ENCODE measurements around the gene GTF2B. TPM values are rescaled to one million over a fixed set of nuclear protein-coding genes. Genes with fewer than 3 reads are reported as not detected.

The GTF2B gene
- total and polyA plus RNA-seq, 9 of the 15 experiments (the other 6 are each of a cell fraction or from before 2014, with no cell fraction given): 34.5 to 113 (median 66.0) TPM

DNA sequence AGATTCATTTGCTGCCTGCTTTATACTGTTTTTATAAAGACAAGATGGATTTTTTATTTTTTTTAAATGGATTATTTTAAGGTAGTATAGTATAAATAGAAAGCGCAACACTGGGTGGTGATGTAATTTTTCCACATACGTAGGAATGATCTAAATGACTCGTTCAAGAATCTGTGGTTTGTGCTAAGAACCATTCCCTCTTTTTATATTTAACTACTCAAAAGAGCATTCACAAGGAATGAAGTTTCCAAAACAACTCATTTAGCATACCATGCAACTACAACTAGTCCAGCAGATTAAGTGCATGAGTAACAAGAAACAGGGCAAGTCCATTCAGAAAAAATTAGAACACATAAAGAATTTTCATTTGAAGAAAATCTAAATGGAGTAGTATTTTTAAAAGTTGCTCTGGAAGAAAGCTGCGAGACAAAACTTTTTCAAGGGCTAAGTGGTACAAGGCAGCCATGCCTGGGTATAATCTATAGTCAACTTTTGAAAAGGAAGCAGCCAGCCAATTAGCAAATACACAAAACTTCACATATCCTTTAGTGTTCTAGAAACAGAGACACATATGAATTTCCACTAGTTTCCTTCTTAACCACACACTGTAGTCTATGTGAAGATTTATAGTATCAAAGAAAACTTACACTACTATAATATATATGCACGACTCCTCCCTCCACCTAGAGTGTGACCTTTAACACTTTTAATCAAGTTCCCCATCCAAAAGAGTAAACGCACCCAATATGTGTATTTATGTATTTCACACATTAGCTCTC, 23.4 kb downstream of the GTF2B start:
- WGBS (ENCODE audit: insufficient coverage, low coverage, missing lambda C conversion rate): 80% methylated on average over 6 of the region's 6 CpGs
- ATAC-seq (no peak), FAIRE-seq (no peak), DNase-seq (ENCODE audit: extremely low read depth in 1 of 4, low spot score in 3 of 4) (no peak)
- intact Hi-C loops (cut with micrococcal nuclease): no loop called here
- Histone ChIP-seq H2AFZ (ENCODE audit: low read depth, low read length) (no peak overlapping the region), H3K4me3 (no peak overlapping the region), H3K9ac (ENCODE audit: insufficient read depth in 1 of 2, low read depth in 2 of 2, low read length in 2 of 2) (no peak overlapping the region), H3K36me3 (ENCODE audit: control insufficient read depth, insufficient read depth, low read length) (peaks cover 24% of the 10 kb centered on the region; the same call in 2 of the 3 replicates), H3K27ac (ENCODE audit: extremely low read depth, low read depth, low read length) (no peak overlapping the region), H3K4me1 (replicated peaks in 1 of 2; ENCODE audit: control insufficient read depth in 2 of 2, insufficient read depth in 2 of 2, low read length in 2 of 2) (no peaks in the 10 kb centered on the region), H3K79me2 (ENCODE audit: control insufficient read depth, insufficient read depth, low read length) (peaks cover 49% of the 10 kb centered on the region), H3K27me3 (ENCODE audit: control insufficient read depth in 2 of 2, insufficient read depth in 2 of 2, low read length in 2 of 2) (no peaks in the 10 kb centered on the region), H3K4me2 (ENCODE audit: insufficient read depth, low read length) (no peak overlapping the region), H4K20me1 (replicated peaks; ENCODE audit: control insufficient read depth, insufficient read depth, low read length) (no peaks in the 10 kb centered on the region), H3K9me3 (replicated peaks; ENCODE audit: control insufficient read depth, insufficient read depth, low read depth, low read length) (no peaks in the 10 kb centered on the region), H3K9me1 (ENCODE audit: control insufficient read depth, insufficient read depth, low read length) (no peaks in the 10 kb centered on the region)
- no TSS peak for BruUV-seq (replicated peaks)
- POLR2A ChIA-PET: interaction anchor here (0.8 kb wide), 1 partner anchor 23 kb away, joined by 3 read pairs; the partner anchor contains the start of gene GTF2B
- in situ Hi-C loops (cut with MboI): loop anchor here (25.0 kb wide), 1 partner anchor 531 kb away; no protein-coding TSS in a partner anchor
- CTCF ChIA-PET (ENCODE audit: low intra/inter-chr PET ratio): no interaction called here
- TF ChIP-seq, protein P1, sequence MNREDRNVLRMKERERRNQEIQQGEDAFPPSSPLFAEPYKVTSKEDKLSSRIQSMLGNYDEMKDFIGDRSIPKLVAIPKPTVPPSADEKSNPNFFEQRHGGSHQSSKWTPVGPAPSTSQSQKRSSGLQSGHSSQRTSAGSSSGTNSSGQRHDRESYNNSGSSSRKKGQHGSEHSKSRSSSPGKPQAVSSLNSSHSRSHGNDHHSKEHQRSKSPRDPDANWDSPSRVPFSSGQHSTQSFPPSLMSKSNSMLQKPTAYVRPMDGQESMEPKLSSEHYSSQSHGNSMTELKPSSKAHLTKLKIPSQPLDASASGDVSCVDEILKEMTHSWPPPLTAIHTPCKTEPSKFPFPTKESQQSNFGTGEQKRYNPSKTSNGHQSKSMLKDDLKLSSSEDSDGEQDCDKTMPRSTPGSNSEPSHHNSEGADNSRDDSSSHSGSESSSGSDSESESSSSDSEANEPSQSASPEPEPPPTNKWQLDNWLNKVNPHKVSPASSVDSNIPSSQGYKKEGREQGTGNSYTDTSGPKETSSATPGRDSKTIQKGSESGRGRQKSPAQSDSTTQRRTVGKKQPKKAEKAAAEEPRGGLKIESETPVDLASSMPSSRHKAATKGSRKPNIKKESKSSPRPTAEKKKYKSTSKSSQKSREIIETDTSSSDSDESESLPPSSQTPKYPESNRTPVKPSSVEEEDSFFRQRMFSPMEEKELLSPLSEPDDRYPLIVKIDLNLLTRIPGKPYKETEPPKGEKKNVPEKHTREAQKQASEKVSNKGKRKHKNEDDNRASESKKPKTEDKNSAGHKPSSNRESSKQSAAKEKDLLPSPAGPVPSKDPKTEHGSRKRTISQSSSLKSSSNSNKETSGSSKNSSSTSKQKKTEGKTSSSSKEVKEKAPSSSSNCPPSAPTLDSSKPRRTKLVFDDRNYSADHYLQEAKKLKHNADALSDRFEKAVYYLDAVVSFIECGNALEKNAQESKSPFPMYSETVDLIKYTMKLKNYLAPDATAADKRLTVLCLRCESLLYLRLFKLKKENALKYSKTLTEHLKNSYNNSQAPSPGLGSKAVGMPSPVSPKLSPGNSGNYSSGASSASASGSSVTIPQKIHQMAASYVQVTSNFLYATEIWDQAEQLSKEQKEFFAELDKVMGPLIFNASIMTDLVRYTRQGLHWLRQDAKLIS (CRISPR knock-in tag; IDR thresholded peaks at IDR 0.05): no peak
- no peak for TF ChIP-seq ATF7 (IDR thresholded peaks at IDR 0.05)
- TF ChIP-seq, protein P2, sequence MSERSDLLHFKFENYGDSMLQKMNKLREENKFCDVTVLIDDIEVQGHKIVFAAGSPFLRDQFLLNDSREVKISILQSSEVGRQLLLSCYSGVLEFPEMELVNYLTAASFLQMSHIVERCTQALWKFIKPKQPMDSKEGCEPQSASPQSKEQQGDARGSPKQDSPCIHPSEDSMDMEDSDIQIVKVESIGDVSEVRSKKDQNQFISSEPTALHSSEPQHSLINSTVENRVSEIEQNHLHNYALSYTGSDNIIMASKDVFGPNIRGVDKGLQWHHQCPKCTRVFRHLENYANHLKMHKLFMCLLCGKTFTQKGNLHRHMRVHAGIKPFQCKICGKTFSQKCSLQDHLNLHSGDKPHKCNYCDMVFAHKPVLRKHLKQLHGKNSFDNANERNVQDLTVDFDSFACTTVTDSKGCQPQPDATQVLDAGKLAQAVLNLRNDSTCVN (CRISPR knock-in tag; IDR thresholded peaks at IDR 0.05): no peak
- no peak for TF ChIP-seq HMG20A (CRISPR knock-in tag; conservative IDR thresholded peaks at IDR 0.05)
- TF ChIP-seq HDAC3 (IDR thresholded peaks at IDR 0.05; ENCODE audit: borderline replicate concordance, partially characterized antibody): no peak
- TF ChIP-seq HMG20B (CRISPR knock-in tag; IDR thresholded peaks at IDR 0.05): no peak
- no peak for TF ChIP-seq DDX20 (tag; IDR thresholded peaks at IDR 0.05; ENCODE audit: low read depth)
- no peak for TF ChIP-seq ZNF24 (IDR thresholded peaks at IDR 0.05)
- no peak for TF ChIP-seq ZNF444 (CRISPR knock-in tag; IDR thresholded peaks at IDR 0.05)
- no peak for TF ChIP-seq ELF4 (CRISPR knock-in tag; IDR thresholded peaks at IDR 0.05)
- TF ChIP-seq CBX5 (IDR thresholded peaks at IDR 0.05; ENCODE audit: borderline replicate concordance, low read depth): no peak
- no peak for TF ChIP-seq ZNF239 (CRISPR knock-in tag; IDR thresholded peaks at IDR 0.05)
- TF ChIP-seq UBTF (IDR thresholded peaks at IDR 0.05; ENCODE audit: borderline replicate concordance in 1 of 2, low read depth in 2 of 2, low read length in 2 of 2): no peak
- TF ChIP-seq GTF2E2 (tag; IDR thresholded peaks at IDR 0.05): no peak
- no peak for TF ChIP-seq NFIX (CRISPR knock-in tag; IDR thresholded peaks at IDR 0.05; ENCODE audit: low read depth)

Measured in K562 (cell line).